MM.1S (cell line): ENCODE measurements around the gene KRT5.

ENCODE experiments used
- CTCF ChIP-seq: fragments of 300-600 bp; sonication (generic); IDR thresholded peaks from 2 replicates; pipeline ENCODE4 v1.5.1; 2016; ENCODE audit warnings: antibody characterized with exemption, low read length, mixed read lengths
- EZH2 ChIP-seq: fragments of 300-600 bp; sonication (generic); optimal IDR thresholded peaks from 2 replicates; pipeline ENCODE3; 2017; ENCODE audit warnings: low read depth, mild to moderate bottlenecking, antibody characterized with exemption, low read length, mixed read lengths
- EZH2phosphoT487 ChIP-seq: fragments of 300-600 bp; sonication (generic); IDR thresholded peaks from 2 replicates; pipeline ENCODE4 v1.6.1; 2018; ENCODE audit warnings: antibody characterized with exemption, low read length

- no peak for TF ChIP-seq CTCF
- no peak for TF ChIP-seq EZH2
- no peak for TF ChIP-seq EZH2phosphoT487
Observed at GRCh38 chr12:52540531-52540930, 20.3 kb upstream of the KRT5 start.
